ENCODE data around the gene AQP12B.

AQP12B gene

GRCh38 chr2:240722796-240723735 lies 40.4 kb upstream of the AQP12B start:
- no peak for DNase-seq (ENCODE audit: low read depth in 2 of 2)
- TF ChIP-seq CTCF (IDR thresholded peaks at IDR 0.05; ENCODE audit: low read depth, low read length) = peak; percentile 2
- H3K4me3 ChIP-seq (replicated peaks in 1 of 2; ENCODE audit: low read depth in 2 of 2, low read length in 2 of 2) = no peak overlapping the region

GRCh38 chr2:240722376-240722775 lies 39.7 kb upstream of the AQP12B start:
- TF ChIP-seq CTCF (IDR thresholded peaks at IDR 0.05; ENCODE audit: low read depth, low read length) = no peak
- DNase-seq (ENCODE audit: low read depth in 2 of 2) = no peak
- H3K4me3 ChIP-seq (replicated peaks in 1 of 2; ENCODE audit: low read depth in 2 of 2, low read length in 2 of 2) = no peak overlapping the region

GRCh38 chr2:240721596-240722180 lies 39.0 kb upstream of the AQP12B start:
- no peak overlapping the region for H3K4me3 ChIP-seq (replicated peaks in 1 of 2; ENCODE audit: low read depth in 2 of 2, low read length in 2 of 2)
- no peak for DNase-seq (ENCODE audit: low read depth in 2 of 2)
- TF ChIP-seq CTCF (IDR thresholded peaks at IDR 0.05; ENCODE audit: low read depth, low read length) = no peak

GRCh38 chr2:240720686-240721595 lies 38.3 kb upstream of the AQP12B start:
- no peak for TF ChIP-seq CTCF (IDR thresholded peaks at IDR 0.05; ENCODE audit: low read depth, low read length)
- no peak overlapping the region for H3K4me3 ChIP-seq (replicated peaks in 1 of 2; ENCODE audit: low read depth in 2 of 2, low read length in 2 of 2)
- DNase-seq (ENCODE audit: low read depth in 2 of 2) = no peak

DNA sequence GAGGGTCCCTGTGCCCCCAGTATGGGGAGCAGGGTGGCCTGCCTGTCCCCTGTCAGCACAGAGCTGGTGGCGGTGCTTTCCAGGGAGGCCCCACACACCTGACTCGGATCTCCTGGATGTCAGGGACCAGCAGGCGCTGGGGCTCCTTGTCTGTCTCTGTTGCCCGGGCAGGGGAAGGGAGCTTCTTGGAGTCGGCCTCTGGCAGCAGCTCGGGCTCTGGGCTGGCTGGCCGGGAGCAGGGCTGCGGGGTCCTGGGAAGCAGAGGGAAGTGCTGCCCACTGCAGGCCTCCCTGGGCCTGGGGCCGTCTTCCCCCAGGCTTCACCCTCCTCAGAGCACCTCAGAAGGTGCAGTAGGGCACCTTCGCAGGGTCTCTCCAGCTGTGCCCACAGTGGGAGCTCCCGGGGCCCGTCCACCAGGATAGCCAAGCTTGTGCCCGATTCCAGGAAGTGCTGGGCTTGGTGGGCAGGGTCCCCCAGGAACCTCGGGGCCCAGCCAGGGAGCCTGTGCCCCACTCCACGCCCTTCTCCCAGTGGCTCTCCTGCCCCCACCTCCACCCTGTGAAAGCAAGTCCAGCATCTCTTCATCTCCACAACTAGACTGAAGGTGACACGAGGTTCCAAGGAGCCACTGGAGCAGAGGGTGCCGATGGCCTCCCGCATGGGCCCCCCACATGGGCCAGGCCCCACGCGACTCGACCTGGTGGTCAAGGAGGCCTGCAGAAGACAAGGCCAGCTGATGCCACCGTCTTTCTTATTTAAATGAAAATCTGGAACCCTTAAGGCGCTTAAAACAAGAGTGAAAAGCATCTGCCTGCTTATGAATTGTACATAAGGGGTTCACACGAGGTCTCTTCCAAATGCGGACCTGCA lies 37.2 kb upstream of the AQP12B start:
- no peak for TF ChIP-seq CTCF (IDR thresholded peaks at IDR 0.05; ENCODE audit: low read depth, low read length)
- DNase-seq (ENCODE audit: low read depth in 2 of 2) = no peak
- no peak overlapping the region for H3K4me3 ChIP-seq (replicated peaks in 1 of 2; ENCODE audit: low read depth in 2 of 2, low read length in 2 of 2)

Measured in cardiac fibroblast (primary cell).